GM18520 (cell line): Measurements from ENCODE around the gene TBC1D5.
"Not testable (repeated sequence)": the region's sequence is repeated elsewhere in the genome, so short reads cannot be mapped to it uniquely, and the experiment has no call there.

Experiments
- ATAC-seq: cut with Tn5 transposase; IDR thresholded peaks from one replicate; pipeline ENCODE4 v1.9.1; 2021; ENCODE audit not compliant: unreplicated experiment

Gene TBC1D5

GRCh38 chr3:17153209-17153608 is 589.2 kb downstream of the TBC1D5 start:
- ATAC-seq, result no peak

- ATAC-seq, result peak; percentile 99
Observed at GRCh38 chr3:17151598-17152373, 590.6 kb downstream of the TBC1D5 start.

GRCh38 chr3:17149076-17149475 is 593.4 kb downstream of the TBC1D5 start:
- no peak for ATAC-seq

GRCh38 chr3:17144665-17144993 is 597.8 kb downstream of the TBC1D5 start:
- ATAC-seq, result no peak

GRCh38 chr3:17143893-17144664 is 598.4 kb downstream of the TBC1D5 start:
- ATAC-seq, result no peak

GRCh38 chr3:17142516-17142915 is 599.9 kb downstream of the TBC1D5 start:
- no peak for ATAC-seq

- ATAC-seq, result no peak
Observed at GRCh38 chr3:17141699-17142098, 600.7 kb downstream of the TBC1D5 start.

GRCh38 chr3:17140670-17141505 is 601.5 kb downstream of the TBC1D5 start:
- ATAC-seq, result no peak

- no peak for ATAC-seq
Observed at GRCh38 chr3:17138246-17139039, 604.0 kb downstream of the TBC1D5 start.

GRCh38 chr3:17137321-17137826 is 605.1 kb downstream of the TBC1D5 start:
- ATAC-seq, result no peak

- no peak for ATAC-seq
Observed at GRCh38 chr3:17136136-17136721, 606.2 kb downstream of the TBC1D5 start.

GRCh38 chr3:17135696-17136095 is 606.7 kb downstream of the TBC1D5 start:
- no peak for ATAC-seq

- ATAC-seq, result no peak
Observed at GRCh38 chr3:17133632-17134545, 608.5 kb downstream of the TBC1D5 start.

- no peak for ATAC-seq
Observed at GRCh38 chr3:17132286-17133115, 609.9 kb downstream of the TBC1D5 start.

GRCh38 chr3:17130956-17131355 is 611.5 kb downstream of the TBC1D5 start:
- ATAC-seq, result no peak

GRCh38 chr3:17129556-17129955 is 612.9 kb downstream of the TBC1D5 start:
- no peak for ATAC-seq

GRCh38 chr3:17128671-17129070 is 613.8 kb downstream of the TBC1D5 start:
- not testable (repeated sequence) for ATAC-seq

- ATAC-seq, result no peak
Observed at GRCh38 chr3:17125738-17126442, 616.5 kb downstream of the TBC1D5 start.
